Lower leg skin (tissue), 4 donors: ENCODE data around the gene PTER. TPM values are rescaled to one million over a fixed set of nuclear protein-coding genes. Genes with fewer than 3 reads are reported as not detected.

ENCODE experiments used
- DNase-seq, 2 donors: peaks; one replicate each; pipeline ENCODE4 v3.0.0-alpha.2; 2019; ENCODE audit warnings: low spot score in 2 of 2
- H3K4me3 ChIP-seq: fragments of 200-600 bp; sonication (generic); 2 replicates; pipeline ENCODE4 v1.5.1; 2017; ENCODE audit warnings: mild to moderate bottlenecking, low read depth; ENCODE audit not compliant: poor library complexity, severe bottlenecking
- POLR2A ChIP-seq, 2 donors: fragments of 450-650 bp; IDR thresholded peaks; one replicate each; pipeline ENCODE4 v1.6.1; 2016 to 2017; ENCODE audit warnings: antibody characterized with exemption in 2 of 2, mild to moderate bottlenecking in 1 of 2, moderate library complexity in 1 of 2
- WGBS, 2 donors: methylation state at CpG; one replicate each; pipeline ENCODE4 v1.1.5; 2018; 5-methylcytosine and 5-hydroxymethylcytosine counted together
- intact Hi-C: fragments of 100-400 bp; cut with DNase I; formaldehyde crosslinking; loops from one replicate; pipeline ENCODE4 v1.15.0; 2023; ENCODE audit warnings: low total_unique reads
- total RNA-seq, 4 donors: library from RNA; depleted of rRNA; stranded (reverse); fragments of >200 nt; gene quantifications; one replicate each; pipeline ENCODE4 v1.1.0, GENCODE V29; 2016
- TF ChIP-seq, protein P1 (sequence below), 3 donors: fragments of 450-650 bp; IDR thresholded peaks; one replicate each; pipeline ENCODE4 v1.5.1; 2016; ENCODE audit warnings: antibody characterized with exemption in 3 of 3, mild to moderate bottlenecking in 3 of 3, moderate library complexity in 2 of 3

Gene PTER
- total RNA-seq, 4 donors from 2014 or later: 10.2 to 17.6 (median 14.0) TPM

DNA sequence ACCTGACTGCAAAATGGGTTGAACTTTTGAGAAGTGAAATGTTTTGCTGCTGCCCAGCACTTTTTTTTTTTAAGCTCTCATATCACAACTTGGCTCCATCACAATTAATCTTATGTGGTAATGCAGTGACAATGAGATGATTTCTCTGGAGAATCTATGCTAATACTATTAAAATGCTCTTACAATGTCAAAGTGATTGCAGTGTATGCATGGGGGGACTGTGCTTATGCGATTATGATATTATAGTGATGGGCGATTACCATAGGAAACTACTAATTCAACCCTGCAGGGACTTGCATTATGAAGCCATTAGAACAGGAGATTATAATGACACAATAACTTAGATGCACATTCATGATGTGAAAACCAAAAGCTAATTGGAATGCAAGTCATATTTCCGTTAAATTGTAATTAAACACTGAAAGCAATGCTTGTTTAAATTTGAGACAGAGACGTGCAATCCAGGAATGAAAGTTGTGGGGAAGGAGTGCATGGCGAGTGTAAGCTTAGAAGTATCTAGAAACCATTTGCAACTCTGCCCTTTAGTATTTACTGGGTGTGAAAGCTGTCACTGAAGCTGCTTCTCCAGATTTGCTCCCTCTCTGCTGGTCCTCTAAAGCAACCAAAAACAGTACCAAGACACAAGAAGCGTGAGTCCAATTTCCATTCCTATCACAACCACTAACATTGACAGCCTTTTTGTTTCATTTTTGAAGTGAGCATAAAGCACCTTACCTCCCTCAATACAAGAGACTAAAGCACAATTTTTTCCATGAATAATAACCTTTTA lies 21.6 kb downstream of the PTER start:
- no peak overlapping the region for H3K4me3 ChIP-seq
- intact Hi-C loops: no loop called here
- no peak for TF ChIP-seq POLR2A (IDR thresholded peaks at IDR 0.05)
- TF ChIP-seq, protein P1, sequence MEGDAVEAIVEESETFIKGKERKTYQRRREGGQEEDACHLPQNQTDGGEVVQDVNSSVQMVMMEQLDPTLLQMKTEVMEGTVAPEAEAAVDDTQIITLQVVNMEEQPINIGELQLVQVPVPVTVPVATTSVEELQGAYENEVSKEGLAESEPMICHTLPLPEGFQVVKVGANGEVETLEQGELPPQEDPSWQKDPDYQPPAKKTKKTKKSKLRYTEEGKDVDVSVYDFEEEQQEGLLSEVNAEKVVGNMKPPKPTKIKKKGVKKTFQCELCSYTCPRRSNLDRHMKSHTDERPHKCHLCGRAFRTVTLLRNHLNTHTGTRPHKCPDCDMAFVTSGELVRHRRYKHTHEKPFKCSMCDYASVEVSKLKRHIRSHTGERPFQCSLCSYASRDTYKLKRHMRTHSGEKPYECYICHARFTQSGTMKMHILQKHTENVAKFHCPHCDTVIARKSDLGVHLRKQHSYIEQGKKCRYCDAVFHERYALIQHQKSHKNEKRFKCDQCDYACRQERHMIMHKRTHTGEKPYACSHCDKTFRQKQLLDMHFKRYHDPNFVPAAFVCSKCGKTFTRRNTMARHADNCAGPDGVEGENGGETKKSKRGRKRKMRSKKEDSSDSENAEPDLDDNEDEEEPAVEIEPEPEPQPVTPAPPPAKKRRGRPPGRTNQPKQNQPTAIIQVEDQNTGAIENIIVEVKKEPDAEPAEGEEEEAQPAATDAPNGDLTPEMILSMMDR (IDR thresholded peaks at IDR 0.05): no peak
- DNase-seq: no peak
- 84 to 86% methylated on average over 6 of the region's 6 CpGs for WGBS, 2 donors

DNA sequence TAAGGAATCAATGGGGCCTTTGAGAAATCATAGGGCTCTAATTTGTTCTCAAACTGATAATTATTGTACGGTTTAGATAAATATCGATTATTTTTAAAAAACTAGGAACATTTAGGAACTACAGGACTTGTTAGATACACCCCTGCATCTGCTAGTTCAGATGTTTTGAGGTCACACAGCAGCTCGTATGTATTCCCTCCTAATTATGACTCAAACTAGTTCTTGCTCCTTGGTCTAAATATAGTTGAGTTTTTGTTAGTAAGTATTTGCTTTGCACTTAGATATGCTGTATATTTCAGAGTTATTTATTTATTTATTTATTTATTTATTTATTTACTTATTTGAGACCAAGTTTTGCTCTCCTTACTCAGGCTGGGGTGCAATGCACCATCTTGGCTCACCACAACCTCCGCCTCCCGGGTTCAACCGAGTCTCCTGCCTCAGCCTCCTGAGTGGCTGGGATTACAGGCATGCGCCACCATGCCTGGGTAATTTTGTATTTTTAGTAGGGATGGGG lies 22.7 kb downstream of the PTER start:
- DNase-seq: no peak
- no peak for TF ChIP-seq POLR2A (IDR thresholded peaks at IDR 0.05)
- TF ChIP-seq, protein P1 (IDR thresholded peaks at IDR 0.05): no peak
- intact Hi-C loops: no loop called here
- 90 to 95% methylated on average over 7 of the region's 7 CpGs for WGBS, 2 donors
- no peak overlapping the region for H3K4me3 ChIP-seq

DNA sequence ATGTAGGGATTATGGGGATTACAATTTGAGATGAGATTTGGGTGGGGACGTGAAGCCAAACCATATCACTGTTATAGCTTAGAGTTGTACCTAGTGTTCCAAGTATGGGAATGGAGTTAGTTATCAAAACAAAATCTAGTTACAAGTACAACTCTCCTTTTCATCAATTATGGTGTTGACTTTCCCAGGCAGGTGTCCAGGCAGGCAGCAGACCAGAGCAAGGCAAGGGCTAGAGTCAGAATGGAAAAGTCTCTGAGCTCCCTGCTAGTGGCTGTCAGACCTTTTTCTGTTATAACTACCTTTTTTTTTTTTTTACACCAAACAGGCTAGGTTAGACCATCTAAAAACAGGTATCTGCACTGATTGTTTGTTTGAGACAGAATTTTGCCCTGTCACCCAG lies 29.2 kb downstream of the PTER start:
- intact Hi-C loops: no loop called here
- DNase-seq: no peak
- no peak overlapping the region for H3K4me3 ChIP-seq
- WGBS, 2 donors: 94 to 96% methylated on average over 1 of the region's 1 CpG
- TF ChIP-seq, protein P1 (IDR thresholded peaks at IDR 0.05): no peak
- TF ChIP-seq POLR2A (IDR thresholded peaks at IDR 0.05): no peak

DNA sequence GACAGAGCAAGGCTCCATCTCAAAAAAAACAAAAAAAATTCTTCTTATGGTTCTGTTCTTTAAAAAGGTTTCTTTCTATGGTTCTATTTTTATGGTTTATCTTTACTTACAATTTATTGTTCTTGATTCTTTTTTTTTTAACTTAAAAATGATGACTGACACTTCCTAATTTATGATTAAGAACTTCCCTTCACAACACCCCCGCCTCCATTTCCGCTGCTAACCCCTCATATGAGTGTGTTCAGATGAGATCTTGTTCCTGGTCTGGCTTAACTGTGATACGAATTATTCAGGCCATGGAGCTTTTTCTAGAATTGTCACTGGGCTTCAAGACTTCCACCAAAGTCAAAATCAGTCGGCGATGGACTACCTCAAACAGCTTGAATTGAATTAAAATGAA lies 33.9 kb downstream of the PTER start:
- DNase-seq: peak in 1 of 2 donors; percentile 22
- 69 to 92% methylated on average over 5 of the region's 5 CpGs for WGBS, 2 donors
- TF ChIP-seq POLR2A (IDR thresholded peaks at IDR 0.05): no peak
- TF ChIP-seq, protein P1 (IDR thresholded peaks at IDR 0.05): no peak
- intact Hi-C loops: no loop called here
- no peak overlapping the region for H3K4me3 ChIP-seq

DNA sequence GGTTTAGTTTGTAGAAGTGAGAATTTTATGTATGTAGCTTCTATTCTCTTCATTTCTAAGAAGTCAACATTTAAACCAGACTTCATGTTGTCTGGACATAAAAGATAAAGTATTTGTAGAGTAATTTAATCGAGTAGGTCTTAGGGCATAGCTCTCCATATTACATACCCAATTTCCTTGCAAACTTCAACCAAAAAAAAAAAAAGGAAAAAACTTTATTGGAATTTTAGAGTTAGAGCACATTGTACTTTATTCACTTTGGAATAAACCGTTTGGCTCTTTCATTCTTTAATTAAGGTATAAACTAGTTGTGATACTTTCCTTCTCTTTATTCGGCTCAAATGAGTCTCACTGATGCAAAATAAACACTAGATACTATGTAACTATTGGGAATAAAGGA lies 36.0 kb downstream of the PTER start:
- intact Hi-C loops: no loop called here
- DNase-seq: no peak
- 89 to 91% methylated on average over 3 of the region's 3 CpGs for WGBS, 2 donors
- no peak overlapping the region for H3K4me3 ChIP-seq
- TF ChIP-seq POLR2A (IDR thresholded peaks at IDR 0.05): no peak
- TF ChIP-seq, protein P1 (IDR thresholded peaks at IDR 0.05): no peak
